Measurements from ENCODE around the gene SPAAR.
"Not testable (repeated sequence)": the region's sequence is repeated elsewhere in the genome, so short reads cannot be mapped to it uniquely, and the experiment has no call there.

The SPAAR gene

GRCh38 chr9:35923598-35923926 is 14.3 kb downstream of the SPAAR start:
- DNase-seq (ENCODE audit: low spot score), result no peak

GRCh38 chr9:35923927-35924763 is 14.9 kb downstream of the SPAAR start:
- DNase-seq (ENCODE audit: low spot score), result no peak

GRCh38 chr9:35928591-35929452 is 19.5 kb downstream of the SPAAR start:
- DNase-seq (ENCODE audit: low spot score), result no peak

GRCh38 chr9:35929453-35929718 is 20.1 kb downstream of the SPAAR start:
- no peak for DNase-seq (ENCODE audit: low spot score)

- no peak for DNase-seq (ENCODE audit: low spot score)
These were observed 21.2 kb downstream of the SPAAR start for GRCh38 chr9:35930521-35930920.

- no peak for DNase-seq (ENCODE audit: low spot score)
These were observed 21.7 kb downstream of the SPAAR start for GRCh38 chr9:35930989-35931388.

- DNase-seq (ENCODE audit: low spot score), result no peak
These were observed 23.4 kb downstream of the SPAAR start for GRCh38 chr9:35932735-35933134.

- no peak for DNase-seq (ENCODE audit: low spot score)
These were observed 24.3 kb downstream of the SPAAR start for GRCh38 chr9:35933550-35934067.

GRCh38 chr9:35934069-35934468 is 24.8 kb downstream of the SPAAR start:
- not testable (repeated sequence) for DNase-seq (ENCODE audit: low spot score)

- DNase-seq (ENCODE audit: low spot score), result no peak
These were observed 26.0 kb downstream of the SPAAR start for GRCh38 chr9:35935261-35935660.

- DNase-seq (ENCODE audit: low spot score), result no peak
These were observed 26.6 kb downstream of the SPAAR start for GRCh38 chr9:35935755-35936509.

- no peak for DNase-seq (ENCODE audit: low spot score)
These were observed 27.9 kb downstream of the SPAAR start for GRCh38 chr9:35937227-35937626.

GRCh38 chr9:35938474-35939356 is 29.4 kb downstream of the SPAAR start:
- DNase-seq (ENCODE audit: low spot score), result no peak

GRCh38 chr9:35939679-35940250 is 30.5 kb downstream of the SPAAR start:
- no peak for DNase-seq (ENCODE audit: low spot score)

- no peak for DNase-seq (ENCODE audit: low spot score)
These were observed 31.4 kb downstream of the SPAAR start for GRCh38 chr9:35940458-35941407.

GRCh38 chr9:35942286-35942685 is 33.0 kb downstream of the SPAAR start:
- DNase-seq (ENCODE audit: low spot score), result no peak

- DNase-seq (ENCODE audit: low spot score), result no peak
These were observed 34.9 kb downstream of the SPAAR start for GRCh38 chr9:35944173-35944572.

- DNase-seq (ENCODE audit: low spot score), result no peak
These were observed 35.6 kb downstream of the SPAAR start for GRCh38 chr9:35944841-35945240.

- DNase-seq (ENCODE audit: low spot score), result no peak
These were observed 36.2 kb downstream of the SPAAR start for GRCh38 chr9:35945341-35946018.
